HG03064 (cell line): Measurements from ENCODE around the gene COL16A1.

Experiments
- ATAC-seq: cut with Tn5 transposase; IDR thresholded peaks from one replicate; pipeline ENCODE4 v1.9.1; 2021; ENCODE audit warnings: low read depth; ENCODE audit not compliant: unreplicated experiment

COL16A1 gene

GRCh38 chr1:31627930-31628559, 75.8 kb downstream of the COL16A1 start:
- ATAC-seq = no peak

- ATAC-seq = no peak
Measured at GRCh38 chr1:31627301-31627929, 76.4 kb downstream of the COL16A1 start.

GRCh38 chr1:31626223-31627207, 77.3 kb downstream of the COL16A1 start:
- ATAC-seq = no peak

- ATAC-seq = no peak
Measured at GRCh38 chr1:31625561-31626222, 78.1 kb downstream of the COL16A1 start.

- no peak for ATAC-seq
Measured at GRCh38 chr1:31624731-31625514, 78.9 kb downstream of the COL16A1 start.

GRCh38 chr1:31624309-31624708, 79.5 kb downstream of the COL16A1 start:
- ATAC-seq = no peak

GRCh38 chr1:31623365-31623764, 80.5 kb downstream of the COL16A1 start:
- ATAC-seq = no peak

- no peak for ATAC-seq
Measured at GRCh38 chr1:31621847-31622730, 81.7 kb downstream of the COL16A1 start.

GRCh38 chr1:31621498-31621820, 82.4 kb downstream of the COL16A1 start:
- no peak for ATAC-seq

- no peak for ATAC-seq
Measured at GRCh38 chr1:31620631-31621497, 83.0 kb downstream of the COL16A1 start.

GRCh38 chr1:31618916-31619846, 84.6 kb downstream of the COL16A1 start:
- no peak for ATAC-seq

GRCh38 chr1:31617916-31618746, 85.7 kb downstream of the COL16A1 start:
- no peak for ATAC-seq

- no peak for ATAC-seq
Measured at GRCh38 chr1:31617218-31617915, 86.5 kb downstream of the COL16A1 start, which contains the start of gene HCRTR1. TSS of gene HCRTR1 (plus strand) at chr1:31617689. CDS start at chr1:31619193, 1,504 bp downstream.

- no peak for ATAC-seq
Measured at GRCh38 chr1:31615939-31616338, 87.9 kb downstream of the COL16A1 start.

- no peak for ATAC-seq
Measured at GRCh38 chr1:31615414-31615813, 88.4 kb downstream of the COL16A1 start.
